ENCODE results near the gene ZBTB32. TPM values are rescaled to one million over a fixed set of nuclear protein-coding genes. Genes with fewer than 3 reads are reported as not detected.

Gene ZBTB32
- polyA plus RNA-seq, 1 of the 3 experiments (the other 2 are of a cell fraction): not detected

GRCh38 chr19:35751839-35752745, 47.7 kb downstream of the ZBTB32 start:
- Histone ChIP-seq H3K9me3 (no peaks in the 10 kb centered on the region), H3K27ac (ENCODE audit: low read depth in 2 of 2, low read length in 1 of 2) (no peak overlapping the region), H3K4me3 (ENCODE audit: low read depth in 2 of 2, low read length in 1 of 2) (no peak overlapping the region), H3K27me3 (ENCODE audit: insufficient read depth) (no peaks in the 10 kb centered on the region), H3K4me1 (ENCODE audit: control insufficient read depth in 1 of 2, insufficient read depth in 2 of 2, low read depth in 1 of 2, low read length in 1 of 2) (peaks cover 9 to 11% of the 10 kb centered on the region in 2 experiments; a peak in 3 of 4 replicates), H2AFZ (ENCODE audit: low read depth) (no peak overlapping the region), H3F3A (replicated peaks; ENCODE audit: insufficient read depth) (peaks cover 11% of the 10 kb centered on the region), H4K20me1 (ENCODE audit: insufficient read depth) (no peaks in the 10 kb centered on the region), H3K9ac (no peak overlapping the region), H3K9me2 (no peaks in the 10 kb centered on the region), H3K36me3 (replicated peaks in 1 of 2; ENCODE audit: control insufficient read depth in 1 of 2, insufficient read depth in 2 of 2, low read length in 1 of 2) (peaks cover 11 to 32% of the 10 kb centered on the region in 2 experiments), H3K4me2 (no peak overlapping the region), H3K79me2 (ENCODE audit: insufficient read depth) (peaks cover 35% of the 10 kb centered on the region)
- no peak for DNase-seq
- WGBS (ENCODE audit: low lambda C conversion rate): 95% methylated on average over 12 of the region's 14 CpGs
- TF ChIP-seq USF2 (IDR thresholded peaks at IDR 0.05; ENCODE audit: borderline replicate concordance, low read depth, low read length) (no peak), MAX (IDR thresholded peaks at IDR 0.05; ENCODE audit: low read depth) (no peak), MXI1 (IDR thresholded peaks at IDR 0.05; ENCODE audit: low read depth, low read length) (no peak), JUND (IDR thresholded peaks at IDR 0.05) (no peak), FOXJ3 (CRISPR knock-in tag; IDR thresholded peaks at IDR 0.05) (no peak), RAD21 (IDR thresholded peaks at IDR 0.05; ENCODE audit: low read length) (no peak), CHD2 (IDR thresholded peaks at IDR 0.05; ENCODE audit: low read length, partially characterized antibody) (no peak)
- CTCF ChIA-PET: interaction anchor here (1.8 kb wide), 1 partner anchor 68 kb away, joined by 6 read pairs; no protein-coding TSS in a partner anchor
- POLR2A ChIA-PET: no interaction called here

GRCh38 chr19:35752746-35753350, 48.5 kb downstream of the ZBTB32 start:
- CTCF ChIA-PET: interaction anchor here (1.8 kb wide), 1 partner anchor 67 kb away, joined by 6 read pairs; no protein-coding TSS in a partner anchor
- Histone ChIP-seq H3F3A (replicated peaks; ENCODE audit: insufficient read depth) (peaks cover 11% of the 10 kb centered on the region), H3K4me2 (no peak overlapping the region), H3K27me3 (ENCODE audit: insufficient read depth) (no peaks in the 10 kb centered on the region), H3K9me2 (no peaks in the 10 kb centered on the region), H3K9me3 (no peaks in the 10 kb centered on the region), H3K9ac (no peak overlapping the region), H2AFZ (ENCODE audit: low read depth) (no peak overlapping the region), H3K36me3 (replicated peaks in 1 of 2; ENCODE audit: control insufficient read depth in 1 of 2, insufficient read depth in 2 of 2, low read length in 1 of 2) (peaks cover 6 to 32% of the 10 kb centered on the region in 2 experiments), H3K4me3 (ENCODE audit: low read depth in 2 of 2, low read length in 1 of 2) (no peak overlapping the region), H3K79me2 (ENCODE audit: insufficient read depth) (peaks cover 28% of the 10 kb centered on the region), H4K20me1 (ENCODE audit: insufficient read depth) (no peaks in the 10 kb centered on the region), H3K4me1 (ENCODE audit: control insufficient read depth in 1 of 2, insufficient read depth in 2 of 2, low read depth in 1 of 2, low read length in 1 of 2) (peaks cover 9 to 15% of the 10 kb centered on the region in 2 experiments; a peak in 2 of 4 replicates), H3K27ac (ENCODE audit: low read depth in 2 of 2, low read length in 1 of 2) (no peak overlapping the region)
- whole genome bisulfite sequencing (ENCODE audit: low lambda C conversion rate): 93% methylated on average over 7 of the region's 20 CpGs
- POLR2A ChIA-PET: no interaction called here
- no peak for DNase-seq
- TF ChIP-seq TAF1 (IDR thresholded peaks at IDR 0.05; ENCODE audit: borderline replicate concordance, low read depth, low read length) (no peak), RXRA (IDR thresholded peaks at IDR 0.05; ENCODE audit: borderline replicate concordance, low read depth) (no peak), USF2 (IDR thresholded peaks at IDR 0.05; ENCODE audit: borderline replicate concordance, low read depth, low read length) (no peak), MEF2A (IDR thresholded peaks at IDR 0.05; ENCODE audit: borderline replicate concordance, low read depth) (no peak), JUND (IDR thresholded peaks at IDR 0.05) (no peak), ELF1 (IDR thresholded peaks at IDR 0.05) (no peak), RFX5 (IDR thresholded peaks at IDR 0.05; ENCODE audit: low read length) (no peak), ZBTB33 (IDR thresholded peaks at IDR 0.05; ENCODE audit: borderline replicate concordance, low read depth) (no peak), USF1 (IDR thresholded peaks at IDR 0.05; ENCODE audit: borderline replicate concordance, low read depth) (no peak), IRF3 (IDR thresholded peaks at IDR 0.05; ENCODE audit: low read depth, low read length) (no peak), CTCF (IDR thresholded peaks at IDR 0.05) (no peak)
